HepG2 (cell line): ENCODE results near the gene OR5AS1. TPM values are rescaled to one million over a fixed set of nuclear protein-coding genes. Genes with fewer than 3 reads are reported as not detected.

Experiments
- TFAP4 ChIP-seq: sonication (generic); IDR thresholded peaks from 2 replicates; pipeline ENCODE4 v1.6.1; 2016; ENCODE audit warnings: low read depth, borderline replicate concordance
- ZNF335 ChIP-seq: sonication (generic); formaldehyde crosslinking; IDR thresholded peaks from 2 replicates; pipeline ENCODE4 v1.4.0; 2020; ENCODE audit warnings: missing genetic modification reagents
- polyA plus RNA-seq, 8 experiments: library from polyadenylated mRNA; depleted of rRNA in 3 of 8; stranded (reverse) in 7 of 8; unstranded in 1 of 8; fragments of >200 nt; fragmentation: Illumina TruSeq in 4 of 8; extraction: Trizol in 4 of 8; gene quantifications; 2 replicates each; pipeline versions ENCODE4 v1.2.1 to v1.2.3, GENCODE V29; 2011 to 2016; ENCODE audit warnings: low read depth in 4 of 8, missing spikeins in 1 of 8, mixed read lengths in 1 of 8; ENCODE audit not compliant: insufficient read depth in 1 of 8
- total RNA-seq, 5 experiments: library from RNA; depleted of rRNA; stranded (reverse); fragments of >200 nt; fragmentation: Illumina TruSeq; extraction: Trizol; gene quantifications; 2 replicates each; pipeline ENCODE4 v1.2.3, GENCODE V29; 2016; ENCODE audit warnings: low read depth in 1 of 5

OR5AS1 gene
- total and polyA plus RNA-seq, 2 of the 13 experiments (the other 11 are each of a cell fraction or from before 2014, with no cell fraction given), result not detected

- TF ChIP-seq TFAP4, result no peak
- TF ChIP-seq ZNF335 (CRISPR knock-in tag), result no peak
These were observed 39.5 kb downstream of the OR5AS1 start (continued) for GRCh38 chr11:56066980-56067379.

Other genes starting within 250 kb of the OR5AS1 start
- gene OR5D14, start 232.1 kb upstream of the OR5AS1 start, total RNA-seq (2016; rRNA removed; fragmentation: Illumina TruSeq; extraction: Trizol), result not detected in 2 replicates
- gene OR5D14, start 232.1 kb upstream of the OR5AS1 start, polyA plus RNA-seq (2011; rRNA removed), result not detected in 2 replicates
- gene OR5L1, start 216.3 kb upstream of the OR5AS1 start, total RNA-seq (2016; rRNA removed; fragmentation: Illumina TruSeq; extraction: Trizol), result not detected in 2 replicates
- not detected in 2 replicates for gene OR5L1, start 216.3 kb upstream of the OR5AS1 start, polyA plus RNA-seq (2011; rRNA removed)
- gene OR5D18, start 208.0 kb upstream of the OR5AS1 start, total RNA-seq (2016; rRNA removed; fragmentation: Illumina TruSeq; extraction: Trizol), result not detected in 2 replicates
- not detected in 2 replicates for gene OR5D18, start 208.0 kb upstream of the OR5AS1 start, polyA plus RNA-seq (2011; rRNA removed)
- not detected in 2 replicates for gene OR5L2, start 200.4 kb upstream of the OR5AS1 start, total RNA-seq (2016; rRNA removed; fragmentation: Illumina TruSeq; extraction: Trizol)
- gene OR5L2, start 200.4 kb upstream of the OR5AS1 start, polyA plus RNA-seq (2011; rRNA removed), result not detected in 2 replicates
- not detected in 2 replicates for gene OR5D16, start 188.9 kb upstream of the OR5AS1 start, total RNA-seq (2016; rRNA removed; fragmentation: Illumina TruSeq; extraction: Trizol)
- gene OR5D16, start 188.9 kb upstream of the OR5AS1 start, polyA plus RNA-seq (2011; rRNA removed), result not detected in 2 replicates
- not detected in 2 replicates for gene TRIM51, start 144.4 kb upstream of the OR5AS1 start, total RNA-seq (2016; rRNA removed; fragmentation: Illumina TruSeq; extraction: Trizol)
- gene TRIM51, start 144.4 kb upstream of the OR5AS1 start, polyA plus RNA-seq (2011; rRNA removed), result not detected in 2 replicates
- gene OR5W2, start 113.1 kb upstream of the OR5AS1 start, total RNA-seq (2016; rRNA removed; fragmentation: Illumina TruSeq; extraction: Trizol), result not detected in 2 replicates
- gene OR5W2, start 113.1 kb upstream of the OR5AS1 start, polyA plus RNA-seq (2011; rRNA removed), result not detected in 2 replicates
- gene OR5I1, start 91.3 kb upstream of the OR5AS1 start, total RNA-seq (2016; rRNA removed; fragmentation: Illumina TruSeq; extraction: Trizol), result not detected in 2 replicates
- gene OR5I1, start 91.3 kb upstream of the OR5AS1 start, polyA plus RNA-seq (2011; rRNA removed), result not detected in 2 replicates
- not detected in 2 replicates for gene OR10AG1, start 57.7 kb upstream of the OR5AS1 start, total RNA-seq (2016; rRNA removed; fragmentation: Illumina TruSeq; extraction: Trizol)
- not detected in 2 replicates for gene OR10AG1, start 57.7 kb upstream of the OR5AS1 start, polyA plus RNA-seq (2011; rRNA removed)
- not detected in 2 replicates for gene OR5F1, start 33.0 kb upstream of the OR5AS1 start, total RNA-seq (2016; rRNA removed; fragmentation: Illumina TruSeq; extraction: Trizol)
- gene OR5F1, start 33.0 kb upstream of the OR5AS1 start, polyA plus RNA-seq (2011; rRNA removed), result not detected in 2 replicates
- gene OR8I2, start 65.7 kb downstream of the OR5AS1 start, total RNA-seq (2016; rRNA removed; fragmentation: Illumina TruSeq; extraction: Trizol), result not detected in 2 replicates
- not detected in 2 replicates for gene OR8I2, start 65.7 kb downstream of the OR5AS1 start, polyA plus RNA-seq (2011; rRNA removed)
- gene OR8H2, start 76.0 kb downstream of the OR5AS1 start, total RNA-seq (2016; rRNA removed; fragmentation: Illumina TruSeq; extraction: Trizol), result not detected in 2 replicates
- gene OR8H2, start 76.0 kb downstream of the OR5AS1 start, polyA plus RNA-seq (2011; rRNA removed), result not detected in 2 replicates
- not detected in 2 replicates for gene OR8H3, start 94.7 kb downstream of the OR5AS1 start, total RNA-seq (2016; rRNA removed; fragmentation: Illumina TruSeq; extraction: Trizol)
- gene OR8H3, start 94.7 kb downstream of the OR5AS1 start, polyA plus RNA-seq (2011; rRNA removed), result not detected in 2 replicates
- gene OR8J3, start 112.5 kb downstream of the OR5AS1 start, total RNA-seq (2016; rRNA removed; fragmentation: Illumina TruSeq; extraction: Trizol), result not detected in 2 replicates
- gene OR8J3, start 112.5 kb downstream of the OR5AS1 start, polyA plus RNA-seq (2011; rRNA removed), result not detected in 2 replicates
- gene OR8K5, start 132.7 kb downstream of the OR5AS1 start, total RNA-seq (2016; rRNA removed; fragmentation: Illumina TruSeq; extraction: Trizol), result not detected in 2 replicates
- not detected in 2 replicates for gene OR8K5, start 132.7 kb downstream of the OR5AS1 start, polyA plus RNA-seq (2011; rRNA removed)
- not detected in 2 replicates for gene OR5J2, start 149.0 kb downstream of the OR5AS1 start, total RNA-seq (2016; rRNA removed; fragmentation: Illumina TruSeq; extraction: Trizol)
- not detected in 2 replicates for gene OR5J2, start 149.0 kb downstream of the OR5AS1 start, polyA plus RNA-seq (2011; rRNA removed)
- not detected in 2 replicates for gene OR5T2, start 206.6 kb downstream of the OR5AS1 start, total RNA-seq (2016; rRNA removed; fragmentation: Illumina TruSeq; extraction: Trizol)
- not detected in 2 replicates for gene OR5T2, start 206.6 kb downstream of the OR5AS1 start, polyA plus RNA-seq (2011; rRNA removed)
- gene OR5T3, start 224.6 kb downstream of the OR5AS1 start, total RNA-seq (2016; rRNA removed; fragmentation: Illumina TruSeq; extraction: Trizol), result not detected in 2 replicates
- gene OR5T3, start 224.6 kb downstream of the OR5AS1 start, polyA plus RNA-seq (2011; rRNA removed), result not detected in 2 replicates
- not detected in 2 replicates for gene OR5T1, start 246.5 kb downstream of the OR5AS1 start, total RNA-seq (2016; rRNA removed; fragmentation: Illumina TruSeq; extraction: Trizol)
- gene OR5T1, start 246.5 kb downstream of the OR5AS1 start, polyA plus RNA-seq (2011; rRNA removed), result not detected in 2 replicates